Measurements from ENCODE around the gene HOXB1. TPM values are rescaled to one million over a fixed set of nuclear protein-coding genes. Genes with fewer than 3 reads are reported as not detected.

Gene HOXB1
- total RNA-seq: not detected

- H3K36me3 Mint-ChIP-seq: no peaks in the 10 kb centered on the region
- no peak within 1 kb of the TSS for H3K27ac Mint-ChIP-seq
- no peak within 1 kb of the TSS for H3K4me3 Mint-ChIP-seq
- H3K27me3 Mint-ChIP-seq: peaks cover 24% of the 10 kb centered on the region
- no peak for DNase-seq
- no peaks in the 10 kb centered on the region for H3K9me3 Mint-ChIP-seq
- peaks cover 5% of the 10 kb centered on the region for H3K4me1 Mint-ChIP-seq
Observed at GRCh38 chr17:48530887-48531272, at the start of gene HOXB1. Gene HOXB1 (minus strand): TSS chr17:48531011. CDS start chr17:48530904, 107 bp downstream.

- Mint-ChIP-seq H3K27me3 (peaks cover 72% of the 10 kb centered on the region), H3K36me3 (peaks cover 2% of the 10 kb centered on the region), H3K27ac (no peak overlapping the region), H3K4me1 (peaks cover 47% of the 10 kb centered on the region), H3K9me3 (no peaks in the 10 kb centered on the region), H3K4me3 (peak overlapping the region; percentile 87)
- no peak for DNase-seq
Observed at GRCh38 chr17:48579760-48580554, 49.1 kb upstream of the HOXB1 start.

- Mint-ChIP-seq H3K27ac (no peak overlapping the region), H3K36me3 (peaks cover 2% of the 10 kb centered on the region), H3K27me3 (peaks cover 66% of the 10 kb centered on the region), H3K9me3 (no peaks in the 10 kb centered on the region), H3K4me1 (peaks cover 43% of the 10 kb centered on the region), H3K4me3 (peak overlapping the region; percentile 87)
- DNase-seq: no peak
Observed at GRCh38 chr17:48579471-48579759, 48.6 kb upstream of the HOXB1 start.

- Mint-ChIP-seq H3K9me3 (no peaks in the 10 kb centered on the region), H3K36me3 (peaks cover 2% of the 10 kb centered on the region), H3K27ac (peak overlapping the region; percentile 64), H3K4me1 (peaks cover 43% of the 10 kb centered on the region), H3K4me3 (peak overlapping the region; percentile 87), H3K27me3 (peaks cover 64% of the 10 kb centered on the region)
- DNase-seq: no peak
Observed at GRCh38 chr17:48578616-48579470, 48.0 kb upstream of the HOXB1 start.

- peak; percentile 68 for DNase-seq
- Mint-ChIP-seq H3K27ac (peak within 1 kb of the TSS; percentile 82), H3K9me3 (no peaks in the 10 kb centered on the region), H3K36me3 (peaks cover 2% of the 10 kb centered on the region), H3K4me3 (peak within 1 kb of the TSS; percentile 87), H3K4me1 (peaks cover 43% of the 10 kb centered on the region), H3K27me3 (peaks cover 56% of the 10 kb centered on the region)
Observed at GRCh38 chr17:48577946-48578615, 47.3 kb upstream of the HOXB1 start, which contains the start of gene HOXB4. Gene HOXB4 (minus strand): TSS chr17:48578350. CDS start chr17:48578319, 31 bp downstream.

GRCh38 chr17:48577330-48577945, 46.6 kb upstream of the HOXB1 start:
- peaks cover 2% of the 10 kb centered on the region for H3K36me3 Mint-ChIP-seq
- DNase-seq: no peak
- peak overlapping the region; percentile 56 for H3K27ac Mint-ChIP-seq
- no peaks in the 10 kb centered on the region for H3K9me3 Mint-ChIP-seq
- peaks cover 40% of the 10 kb centered on the region for H3K4me1 Mint-ChIP-seq
- H3K4me3 Mint-ChIP-seq: peak overlapping the region; percentile 79
- peaks cover 50% of the 10 kb centered on the region for H3K27me3 Mint-ChIP-seq

- Mint-ChIP-seq H3K27ac (no peak overlapping the region), H3K9me3 (no peaks in the 10 kb centered on the region), H3K4me1 (peaks cover 36% of the 10 kb centered on the region), H3K27me3 (peaks cover 44% of the 10 kb centered on the region), H3K36me3 (peaks cover 2% of the 10 kb centered on the region), H3K4me3 (peak overlapping the region; percentile 79)
- DNase-seq: no peak
Observed at GRCh38 chr17:48576479-48577309, 45.9 kb upstream of the HOXB1 start.

GRCh38 chr17:48575673-48576478, 45.1 kb upstream of the HOXB1 start:
- Mint-ChIP-seq H3K4me3 (no peak overlapping the region), H3K27ac (no peak overlapping the region), H3K27me3 (peaks cover 36% of the 10 kb centered on the region), H3K4me1 (peaks cover 29% of the 10 kb centered on the region), H3K9me3 (no peaks in the 10 kb centered on the region), H3K36me3 (peaks cover 2% of the 10 kb centered on the region)
- no peak for DNase-seq

- DNase-seq: no peak
- no peak overlapping the region for H3K4me3 Mint-ChIP-seq
- no peaks in the 10 kb centered on the region for H3K9me3 Mint-ChIP-seq
- H3K27me3 Mint-ChIP-seq: peaks cover 28% of the 10 kb centered on the region
- peaks cover 22% of the 10 kb centered on the region for H3K4me1 Mint-ChIP-seq
- no peak overlapping the region for H3K27ac Mint-ChIP-seq
- H3K36me3 Mint-ChIP-seq: peaks cover 2% of the 10 kb centered on the region
Observed at GRCh38 chr17:48575066-48575582, 44.3 kb upstream of the HOXB1 start.

- H3K4me1 Mint-ChIP-seq: peaks cover 19% of the 10 kb centered on the region
- H3K9me3 Mint-ChIP-seq: no peaks in the 10 kb centered on the region
- DNase-seq: no peak
- peaks cover 23% of the 10 kb centered on the region for H3K27me3 Mint-ChIP-seq
- no peak overlapping the region for H3K27ac Mint-ChIP-seq
- peaks cover 2% of the 10 kb centered on the region for H3K36me3 Mint-ChIP-seq
- no peak overlapping the region for H3K4me3 Mint-ChIP-seq
Observed at GRCh38 chr17:48574505-48575065, 43.8 kb upstream of the HOXB1 start.

- H3K9me3 Mint-ChIP-seq: no peaks in the 10 kb centered on the region
- peaks cover 5% of the 10 kb centered on the region for H3K4me1 Mint-ChIP-seq
- no peak overlapping the region for H3K27ac Mint-ChIP-seq
Observed at GRCh38 chr17:48571826-48572417, 41.1 kb upstream of the HOXB1 start.

GRCh38 chr17:48571024-48571818, 40.4 kb upstream of the HOXB1 start:
- Mint-ChIP-seq H3K36me3 (peaks cover 2% of the 10 kb centered on the region), H3K4me3 (no peak overlapping the region), H3K27ac (no peak overlapping the region), H3K27me3 (peaks cover 3% of the 10 kb centered on the region), H3K4me1 (peaks cover 3% of the 10 kb centered on the region), H3K9me3 (no peaks in the 10 kb centered on the region)
- no peak for DNase-seq

More at GRCh38 chr17:48571826-48572417, 41.1 kb upstream of the HOXB1 start:
- peaks cover 7% of the 10 kb centered on the region for H3K27me3 Mint-ChIP-seq
- DNase-seq: no peak
- H3K4me3 Mint-ChIP-seq: no peak overlapping the region
- peaks cover 2% of the 10 kb centered on the region for H3K36me3 Mint-ChIP-seq

Data from activated naive CD8-positive, alpha-beta T cell treated with anti-CD3 and anti-CD28 coated beads for 36 hours (primary cell).